Measurements from ENCODE around the gene MS4A15.
"Not testable (repeated sequence)": the region's sequence is repeated elsewhere in the genome, so short reads cannot be mapped to it uniquely, and the experiment has no call there.

Gene MS4A15

GRCh38 chr11:60809249-60809648 is 52.6 kb downstream of the MS4A15 start:
- DNase-seq (ENCODE audit: low read depth in 2 of 2), result no peak

- DNase-seq (ENCODE audit: low read depth in 2 of 2), result no peak
Observed at GRCh38 chr11:60809691-60810090, 53.0 kb downstream of the MS4A15 start.

- DNase-seq (ENCODE audit: low read depth in 2 of 2), result no peak
Observed at GRCh38 chr11:60810151-60810550, 53.5 kb downstream of the MS4A15 start.

- no peak for DNase-seq (ENCODE audit: low read depth in 2 of 2)
Observed at GRCh38 chr11:60810569-60810968, 53.9 kb downstream of the MS4A15 start.

- no peak for DNase-seq (ENCODE audit: low read depth in 2 of 2)
Observed at GRCh38 chr11:60813324-60813723, 56.7 kb downstream of the MS4A15 start.

- no peak for DNase-seq (ENCODE audit: low read depth in 2 of 2)
Observed at GRCh38 chr11:60814112-60814511, 57.4 kb downstream of the MS4A15 start.

GRCh38 chr11:60816590-60817157 is 60.0 kb downstream of the MS4A15 start:
- DNase-seq (ENCODE audit: low read depth in 2 of 2), result no peak

- DNase-seq (ENCODE audit: low read depth in 2 of 2), result no peak
Observed at GRCh38 chr11:60818057-60818456, 61.4 kb downstream of the MS4A15 start.

- no peak for DNase-seq (ENCODE audit: low read depth in 2 of 2)
Observed at GRCh38 chr11:60821827-60822599, 65.3 kb downstream of the MS4A15 start.

GRCh38 chr11:60823745-60824306 is 67.2 kb downstream of the MS4A15 start:
- not testable (repeated sequence) for DNase-seq (ENCODE audit: low read depth in 2 of 2)

- no peak for DNase-seq (ENCODE audit: low read depth in 2 of 2)
Observed at GRCh38 chr11:60825118-60825517, 68.5 kb downstream of the MS4A15 start.

GRCh38 chr11:60825790-60826189 is 69.1 kb downstream of the MS4A15 start:
- no peak for DNase-seq (ENCODE audit: low read depth in 2 of 2)

All from activated CD4-positive, alpha-beta T cell treated with anti-CD3 and anti-CD28 coated beads for 24 hours (primary cell).